ENCODE results near the gene GRHL1.

DNA sequence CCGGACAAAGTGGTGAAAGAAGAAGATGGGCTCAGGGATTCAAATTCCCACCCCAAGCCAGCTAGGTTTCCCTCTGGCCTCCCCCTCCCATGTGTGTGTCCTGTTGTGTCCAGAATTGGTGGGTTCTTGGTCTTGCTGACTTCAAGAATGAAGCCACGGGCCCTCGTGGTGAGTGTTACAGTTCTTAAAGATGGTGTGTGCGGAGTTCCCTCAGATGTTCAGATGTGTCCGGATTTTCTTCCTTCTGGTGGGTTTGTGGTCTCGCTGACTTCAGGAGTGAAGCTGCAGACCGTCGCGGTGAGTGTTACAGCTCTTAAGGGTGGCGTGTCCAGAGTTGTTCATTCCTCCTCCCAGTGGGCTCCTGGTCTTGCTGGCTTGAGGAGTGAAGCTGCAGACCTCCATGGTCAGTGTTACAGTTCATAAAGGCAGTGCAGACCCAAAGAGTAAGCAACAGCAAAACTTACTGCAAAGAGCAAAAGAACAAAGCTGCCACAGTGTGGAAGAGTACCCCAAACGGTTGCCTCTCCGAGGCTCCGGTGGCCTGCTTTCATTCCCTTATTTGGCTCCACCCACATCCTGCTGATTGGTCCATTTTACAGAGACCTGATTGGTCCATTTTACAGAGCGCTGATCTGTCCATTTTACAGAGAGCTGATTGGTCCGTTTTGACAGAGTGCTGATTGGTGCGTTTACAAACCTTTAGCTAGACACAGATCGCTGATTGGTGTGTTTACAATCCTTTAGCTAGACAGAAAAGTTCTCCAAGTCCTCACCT, 54.2 kb downstream of the GRHL1 start:
- TF ChIP-seq POLR2A (IDR thresholded peaks at IDR 0.05) = no peak
- TF ChIP-seq, protein P1, sequence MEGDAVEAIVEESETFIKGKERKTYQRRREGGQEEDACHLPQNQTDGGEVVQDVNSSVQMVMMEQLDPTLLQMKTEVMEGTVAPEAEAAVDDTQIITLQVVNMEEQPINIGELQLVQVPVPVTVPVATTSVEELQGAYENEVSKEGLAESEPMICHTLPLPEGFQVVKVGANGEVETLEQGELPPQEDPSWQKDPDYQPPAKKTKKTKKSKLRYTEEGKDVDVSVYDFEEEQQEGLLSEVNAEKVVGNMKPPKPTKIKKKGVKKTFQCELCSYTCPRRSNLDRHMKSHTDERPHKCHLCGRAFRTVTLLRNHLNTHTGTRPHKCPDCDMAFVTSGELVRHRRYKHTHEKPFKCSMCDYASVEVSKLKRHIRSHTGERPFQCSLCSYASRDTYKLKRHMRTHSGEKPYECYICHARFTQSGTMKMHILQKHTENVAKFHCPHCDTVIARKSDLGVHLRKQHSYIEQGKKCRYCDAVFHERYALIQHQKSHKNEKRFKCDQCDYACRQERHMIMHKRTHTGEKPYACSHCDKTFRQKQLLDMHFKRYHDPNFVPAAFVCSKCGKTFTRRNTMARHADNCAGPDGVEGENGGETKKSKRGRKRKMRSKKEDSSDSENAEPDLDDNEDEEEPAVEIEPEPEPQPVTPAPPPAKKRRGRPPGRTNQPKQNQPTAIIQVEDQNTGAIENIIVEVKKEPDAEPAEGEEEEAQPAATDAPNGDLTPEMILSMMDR (IDR thresholded peaks at IDR 0.05) = no peak

Measured in vagina (tissue), 2 donors.